SK-MEL-5 (cell line): ENCODE measurements around the gene PHETA1. TPM values are rescaled to one million over a fixed set of nuclear protein-coding genes. Genes with fewer than 3 reads are reported as not detected.
"Not testable (repeated sequence)": the region's sequence is repeated elsewhere in the genome, so short reads cannot be mapped to it uniquely, and the experiment has no call there.

Experiments
- DNase-seq: peaks from one replicate; pipeline ENCODE4 v3.0.0-alpha.2; 2016; ENCODE audit warnings: low read depth, low spot score
- in situ Hi-C: cut with HindIII; loops from 2 replicates; pipeline ENCODE4 v1.10.0; 2016; ENCODE audit warnings: low sequenced_read_pairs, high pct_unique_total_duplicates, low pct_unique_long_range_greater_than_20kb
- total RNA-seq: library from RNA; depleted of rRNA; stranded (reverse); fragments of >200 nt; shearing (Covaris generic); gene quantifications from 2 replicates; pipeline ENCODE4 v1.2.3, GENCODE V29; 2014

The PHETA1 gene
- total RNA-seq, 1 experiment from 2014 or later, result 5.0 TPM

DNA sequence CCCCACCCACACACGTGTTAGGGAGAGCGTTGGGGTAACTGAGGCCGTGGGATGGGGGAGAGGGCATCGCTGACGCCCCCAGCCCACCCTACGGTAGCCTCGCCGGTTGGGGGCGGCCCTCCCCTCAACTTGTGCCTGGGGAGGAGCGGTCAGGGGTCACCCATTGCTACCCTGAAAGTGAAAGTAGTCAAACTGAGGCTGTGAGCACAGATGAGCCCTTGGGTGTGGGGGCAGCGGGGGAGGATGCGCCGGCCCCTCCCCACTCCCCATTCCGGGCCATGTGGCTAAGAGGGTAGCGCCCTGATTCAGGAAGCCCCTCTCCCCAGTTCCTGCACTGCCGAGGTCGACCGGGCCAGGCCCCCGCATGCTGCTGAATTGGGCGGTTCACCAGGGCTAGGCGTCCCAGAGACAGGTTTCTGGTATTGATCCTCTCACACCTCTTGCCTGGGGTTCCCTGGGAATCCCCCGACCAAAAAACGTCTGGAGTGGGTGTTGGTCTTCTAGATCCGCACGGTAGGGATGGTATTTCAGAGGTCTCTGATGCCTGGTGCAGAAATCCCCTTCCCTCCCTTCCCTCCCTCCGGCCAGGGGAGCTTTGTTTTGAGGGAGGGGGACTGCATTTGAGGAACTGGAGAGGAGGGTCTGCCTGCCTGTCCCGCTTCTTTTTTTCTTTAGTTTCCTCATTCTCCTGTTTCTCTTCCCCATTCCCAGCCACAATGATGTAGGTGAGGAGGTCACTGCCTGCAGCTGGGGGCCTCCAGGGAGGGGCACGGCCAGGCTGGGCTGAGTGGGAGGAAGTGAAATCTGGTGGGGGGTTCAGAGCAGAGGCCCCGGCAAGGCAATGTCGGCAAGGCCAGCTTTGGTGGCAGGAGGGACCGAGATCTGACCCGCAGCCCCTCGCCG lies 37.8 kb upstream of the PHETA1 start:
- DNase-seq, result no peak
- in situ Hi-C loops, result no loop called here

DNA sequence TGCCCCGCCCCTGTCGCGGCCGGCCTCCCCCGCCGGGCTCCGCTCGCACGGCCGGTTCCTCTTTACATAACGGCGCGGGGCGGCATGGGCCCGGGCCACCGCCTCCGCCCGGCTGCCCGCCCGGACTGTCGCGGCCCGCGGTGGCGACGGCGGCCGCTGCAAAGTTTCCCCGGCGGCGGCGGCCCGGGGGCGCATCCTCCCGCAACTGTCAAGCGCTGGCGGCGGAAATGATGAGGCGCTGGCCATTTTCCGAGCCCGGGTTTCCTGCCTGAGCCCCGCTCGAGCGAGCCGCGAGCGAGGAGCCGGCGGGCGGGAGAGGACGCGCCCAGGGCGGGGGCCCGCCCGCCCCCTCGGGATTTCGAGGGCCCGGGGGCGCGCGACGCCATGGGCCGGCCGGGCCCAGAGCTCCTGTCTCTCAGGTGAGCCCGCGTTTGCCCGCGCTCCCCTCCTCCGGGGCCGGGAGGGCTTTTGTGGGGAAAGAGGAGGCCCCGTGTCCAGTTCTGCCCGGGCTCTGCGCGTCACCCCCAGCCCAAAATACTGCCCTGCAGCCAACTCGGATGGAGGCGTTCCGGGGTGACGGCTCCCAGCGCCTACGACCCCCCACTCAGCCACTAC lies 37.1 kb upstream of the PHETA1 start, which contains the start of gene SH2B3:
Gene SH2B3 (plus strand): TSS at position 65 of the 615 bp plus-strand sequence. CDS start 12,223 bp downstream, outside the sequence.
- DNase-seq, result no peak
- in situ Hi-C loops, result no loop called here

DNA sequence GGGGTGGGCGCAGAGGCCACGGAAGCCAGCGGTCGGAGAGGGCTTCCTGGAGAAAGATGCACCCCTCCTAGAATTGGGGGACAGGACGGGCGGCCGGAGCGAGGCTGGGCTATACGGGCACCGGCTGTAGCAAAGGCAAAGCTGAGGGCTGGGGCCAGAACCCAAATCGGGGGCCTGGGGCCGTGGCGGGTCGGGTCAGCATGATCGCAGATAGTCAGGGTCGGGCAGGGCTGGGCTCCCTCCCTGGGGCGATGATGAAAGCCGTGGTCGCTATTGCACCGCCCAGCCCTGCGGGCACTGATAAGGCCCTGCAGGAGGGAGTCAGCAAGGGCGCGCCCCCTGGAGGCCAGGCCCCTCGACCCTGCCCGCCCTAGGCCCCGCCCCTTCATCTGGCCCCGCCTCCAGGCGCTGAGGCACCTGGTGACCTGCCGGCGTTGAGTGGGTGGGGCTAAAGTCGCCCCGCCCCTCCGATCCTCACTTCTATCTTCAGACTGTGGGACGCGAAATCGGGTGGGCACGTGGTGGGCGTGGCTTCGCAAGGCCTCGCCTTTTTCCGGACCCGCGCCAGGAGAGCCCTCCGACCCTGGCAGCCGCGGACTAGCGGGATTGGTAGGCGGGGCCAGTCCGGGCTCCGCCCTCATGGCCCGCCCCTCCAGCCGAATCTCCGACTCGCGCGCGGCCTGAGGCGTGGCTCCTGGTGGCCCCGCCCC lies 36.4 kb upstream of the PHETA1 start:
- in situ Hi-C loops, result no loop called here
- DNase-seq, result peak; percentile 95

DNA sequence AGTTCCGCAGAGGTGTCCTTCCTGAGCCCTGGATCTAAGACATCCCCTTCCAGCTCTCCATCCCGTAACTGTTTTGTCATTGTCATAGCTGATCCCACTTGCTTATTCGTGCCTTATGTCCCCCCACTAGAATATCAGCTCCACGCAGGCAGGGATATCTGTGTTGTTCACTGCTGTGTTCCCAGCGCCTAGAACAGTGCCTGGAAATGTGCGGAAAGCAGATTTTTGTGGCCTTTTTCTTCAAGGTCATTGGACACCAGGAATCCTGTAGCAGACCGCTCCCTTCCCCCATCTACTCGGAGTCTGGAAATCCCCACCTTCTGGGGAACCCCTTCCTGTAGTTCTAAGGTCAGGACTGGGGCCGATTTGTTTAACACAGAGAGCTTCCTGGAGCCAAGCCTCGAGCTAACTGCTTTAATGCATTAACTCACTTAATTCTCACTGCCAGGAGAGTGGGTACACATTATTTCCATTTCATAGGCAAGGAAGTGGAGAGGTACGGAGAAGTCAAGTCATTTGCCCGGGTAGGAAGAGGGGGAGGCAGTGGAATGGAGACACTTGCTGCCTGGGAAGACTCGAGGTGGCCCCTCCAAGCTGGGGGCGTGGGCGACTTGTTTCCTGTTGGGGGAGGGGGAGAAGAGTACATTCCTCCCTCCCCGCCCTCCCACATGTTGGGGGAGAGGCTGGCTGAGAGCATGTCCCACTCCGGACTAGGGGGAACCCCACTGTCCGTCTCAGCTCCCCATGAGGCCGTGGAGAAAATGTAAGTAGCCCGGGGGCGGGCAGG lies 35.7 kb upstream of the PHETA1 start:
- no peak for DNase-seq
- in situ Hi-C loops, result no loop called here

DNA sequence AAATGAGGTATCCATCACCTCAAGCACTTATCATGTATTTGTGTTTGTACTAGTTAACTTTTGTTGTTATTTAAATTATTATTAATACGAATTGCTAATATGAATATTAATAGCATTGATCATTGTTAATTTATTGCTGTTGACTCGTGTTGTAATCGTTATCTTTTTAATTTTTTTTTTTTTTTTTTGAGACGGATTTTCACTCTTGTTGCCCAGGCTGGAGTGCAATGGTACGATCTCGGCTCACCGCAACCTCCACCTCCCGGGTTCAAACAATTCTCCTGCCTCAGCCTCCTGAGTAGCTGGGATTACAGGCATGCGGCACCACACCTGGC lies 33.6 kb upstream of the PHETA1 start:
- in situ Hi-C loops, DNase-seq: not testable (repeated sequence)

DNA sequence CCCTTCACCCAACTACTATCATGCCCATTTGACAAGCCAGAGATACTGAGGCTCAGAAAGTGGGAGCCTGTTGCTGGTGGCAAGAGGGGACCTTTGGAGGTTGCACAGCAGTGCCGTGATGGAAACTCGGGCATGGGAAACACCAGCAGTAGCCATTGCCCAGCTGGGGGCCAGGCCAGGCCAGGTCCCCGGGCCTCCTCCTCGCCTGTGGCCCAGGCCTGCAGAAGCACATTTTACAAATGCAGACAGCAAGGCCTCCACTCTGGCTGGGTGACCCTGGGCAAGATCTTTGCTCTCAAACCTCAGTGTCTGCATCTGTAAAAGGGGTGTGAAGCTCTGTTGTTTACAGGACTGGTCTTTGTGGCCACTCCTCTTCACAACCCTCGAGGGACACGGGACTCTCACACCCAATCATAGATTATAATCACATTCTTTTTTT lies 32.3 kb upstream of the PHETA1 start:
- in situ Hi-C loops, result no loop called here
- DNase-seq, result no peak

DNA sequence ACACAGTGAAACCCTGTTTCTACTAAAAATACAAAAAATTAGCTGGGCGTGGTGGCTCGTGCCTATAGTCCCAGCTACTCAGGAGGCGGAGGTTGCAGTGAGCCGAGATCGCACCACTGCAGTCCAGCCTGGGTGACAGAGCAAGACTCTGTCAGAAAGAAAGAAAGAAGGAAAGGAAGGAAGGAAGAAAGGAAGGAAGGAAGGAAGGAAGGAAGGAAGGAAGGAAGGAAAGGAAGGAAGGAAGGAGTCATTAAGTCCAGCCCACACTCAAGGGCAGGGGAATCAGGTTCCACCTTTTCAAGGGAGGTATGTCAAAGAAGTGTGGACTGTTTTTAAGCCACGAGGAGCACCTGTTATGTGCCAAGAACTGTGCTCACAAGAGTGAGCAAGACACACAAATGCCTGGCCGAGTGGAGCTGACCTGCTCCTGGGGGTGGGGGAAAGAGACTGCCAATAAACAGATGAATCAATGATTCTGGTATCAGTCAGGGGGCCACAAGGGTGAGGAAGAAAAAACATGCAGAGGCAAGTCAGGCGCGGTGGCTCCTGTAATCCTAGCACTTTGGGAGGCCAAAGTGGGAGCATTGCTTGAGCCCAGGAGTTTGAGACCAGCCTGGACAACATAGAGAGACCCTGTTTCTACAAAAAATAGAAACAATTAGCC lies 31.0 kb upstream of the PHETA1 start:
- in situ Hi-C loops, DNase-seq: not testable (repeated sequence)

DNA sequence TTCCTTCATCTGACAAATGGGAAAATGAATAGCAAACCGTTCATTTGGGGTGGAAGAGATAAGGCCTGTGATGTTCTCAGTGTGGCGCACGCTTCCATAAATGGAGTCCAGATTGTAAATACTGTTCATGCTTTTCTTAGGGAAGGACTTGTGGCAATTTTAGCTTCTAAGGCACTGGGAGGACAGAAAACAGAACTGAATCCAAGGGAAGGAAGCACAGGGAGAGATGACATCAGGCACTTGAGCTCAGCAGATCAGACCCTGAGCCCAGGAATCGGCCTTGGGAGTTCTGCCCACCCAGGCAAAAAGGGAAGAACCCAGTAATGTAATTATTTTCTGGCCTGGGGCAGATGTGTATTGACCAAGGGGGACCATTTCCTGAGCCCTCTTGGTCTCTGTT lies 29.6 kb upstream of the PHETA1 start:
- in situ Hi-C loops, result no loop called here

GRCh38 chr12:111396726-111397445 lies 28.0 kb upstream of the PHETA1 start:
- DNase-seq, result peak; percentile 80
- in situ Hi-C loops, result no loop called here

More for the DNA sequence above, 29.6 kb upstream of the PHETA1 start:
- DNase-seq, result no peak

DNA sequence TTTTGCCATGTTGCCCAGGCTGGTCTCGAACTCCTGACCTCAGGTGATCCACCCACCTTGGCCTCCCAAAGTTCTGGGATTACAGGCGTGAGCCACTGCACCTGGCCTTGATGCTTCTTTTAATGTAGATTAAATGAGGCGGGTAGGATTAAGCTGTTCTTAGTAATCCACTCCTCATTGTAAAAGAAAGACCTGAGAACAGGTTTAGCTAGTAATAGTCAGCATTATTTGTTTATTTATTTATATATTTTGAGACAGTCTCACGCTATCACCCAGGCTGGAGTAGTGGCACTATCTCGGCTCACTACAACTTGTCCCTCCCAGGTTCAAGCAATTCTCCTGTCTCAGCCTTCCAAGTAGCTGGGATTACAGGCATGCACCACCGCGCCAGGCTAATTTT lies 27.4 kb upstream of the PHETA1 start:
- in situ Hi-C loops, DNase-seq: not testable (repeated sequence)

GRCh38 chr12:111395336-111396187 lies 26.7 kb upstream of the PHETA1 start:
- DNase-seq, result no peak
- in situ Hi-C loops, result no loop called here

DNA sequence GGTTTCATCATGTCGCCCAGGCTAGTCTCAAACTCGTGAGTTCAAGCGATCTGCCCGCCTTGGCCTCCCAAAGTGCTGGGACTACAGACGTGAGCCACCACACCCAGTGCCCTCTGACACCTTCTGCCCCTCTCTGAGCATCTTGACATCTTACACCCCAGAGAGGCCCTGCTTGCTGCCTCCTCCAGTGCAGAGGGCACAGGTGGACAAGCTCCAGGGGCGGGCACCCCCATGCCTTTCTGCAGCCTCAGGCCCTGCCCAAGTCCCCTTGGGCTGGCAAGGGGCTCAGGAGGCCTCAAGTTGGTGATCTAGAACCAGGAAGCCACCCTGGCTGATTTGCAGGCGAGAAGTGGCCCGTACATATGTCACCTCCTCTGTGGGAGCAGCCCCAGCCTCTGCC lies 25.6 kb upstream of the PHETA1 start:
- DNase-seq, result no peak
- in situ Hi-C loops, result no loop called here

DNA sequence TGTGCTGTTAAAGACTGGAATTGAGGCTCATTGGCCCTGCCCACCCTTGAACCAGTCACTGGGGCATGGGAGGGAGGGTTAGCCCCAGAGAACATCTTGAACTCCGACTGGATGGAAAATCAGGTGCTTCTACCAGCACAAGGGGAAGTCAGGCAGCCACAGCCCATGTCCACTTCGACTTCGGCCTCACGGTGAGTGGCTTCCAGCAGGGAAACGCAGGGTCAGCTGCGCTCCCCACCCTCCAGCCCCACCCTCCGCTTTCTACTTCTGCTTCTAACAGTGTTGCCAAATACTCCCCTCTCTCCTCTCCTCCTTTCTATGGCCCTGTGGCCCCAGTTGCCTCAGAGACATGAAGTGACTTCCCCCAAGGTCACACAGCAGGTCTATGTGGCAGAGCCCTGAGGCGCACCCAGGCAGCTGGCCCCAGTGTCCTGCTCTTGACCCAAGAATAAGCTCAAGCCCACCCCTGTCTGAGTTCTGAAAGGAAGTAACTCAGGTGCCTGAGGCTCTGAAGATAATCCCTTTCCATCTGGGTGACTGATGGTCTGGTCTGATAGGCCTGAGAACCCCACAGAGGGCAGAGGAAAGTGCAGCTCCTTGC lies 24.9 kb upstream of the PHETA1 start:
- no peak for DNase-seq
- in situ Hi-C loops, result no loop called here

DNA sequence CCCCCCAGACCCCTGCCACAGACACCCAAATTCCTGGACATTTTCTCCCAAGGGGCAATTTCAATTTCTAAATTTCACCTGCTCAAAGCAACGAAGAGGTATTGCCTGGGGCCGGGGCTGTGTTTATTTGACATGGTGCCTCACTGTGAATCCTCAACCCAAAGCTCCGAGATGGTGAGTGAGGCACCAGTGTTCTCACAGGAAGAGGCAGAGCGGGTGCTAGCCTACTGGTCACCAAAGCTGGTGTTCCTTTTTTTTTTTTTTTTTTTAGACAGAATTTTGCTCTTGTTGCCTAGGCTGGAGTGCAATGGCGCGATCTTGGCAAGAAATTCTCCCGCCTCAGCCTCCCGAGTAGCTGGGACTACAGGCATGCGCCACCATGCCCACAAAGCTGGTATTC lies 22.0 kb upstream of the PHETA1 start:
- in situ Hi-C loops, result no loop called here
- DNase-seq, result no peak

GRCh38 chr12:111389635-111390034 lies 20.7 kb upstream of the PHETA1 start:
- in situ Hi-C loops, result no loop called here
- no peak for DNase-seq
